Ecto neural progenitor cell (in vitro differentiated cells): Measurements from ENCODE around the gene UNC93A.
"Not testable (repeated sequence)": the region's sequence is repeated elsewhere in the genome, so short reads cannot be mapped to it uniquely, and the experiment has no call there.

ENCODE experiments used
- DNase-seq: peaks from one replicate; pipeline ENCODE4 v3.0.0-alpha.2; 2018; ENCODE audit warnings: low spot score

Gene UNC93A

GRCh38 chr6:167341665-167342655 lies 50.8 kb downstream of the UNC93A start:
- no peak for DNase-seq

- no peak for DNase-seq
These were observed 51.9 kb downstream of the UNC93A start for GRCh38 chr6:167342879-167343610.

GRCh38 chr6:167345348-167345747 lies 54.2 kb downstream of the UNC93A start:
- no peak for DNase-seq

- DNase-seq: no peak
These were observed 54.8 kb downstream of the UNC93A start for GRCh38 chr6:167345960-167346359.

- DNase-seq: no peak
These were observed 56.1 kb downstream of the UNC93A start for GRCh38 chr6:167347226-167347625.

GRCh38 chr6:167349631-167350274 lies 58.6 kb downstream of the UNC93A start:
- no peak for DNase-seq

GRCh38 chr6:167350275-167350696 lies 59.2 kb downstream of the UNC93A start:
- DNase-seq: no peak

- peak; percentile 90 for DNase-seq
These were observed 59.9 kb downstream of the UNC93A start for GRCh38 chr6:167350731-167351655.

GRCh38 chr6:167351656-167352345 lies 60.7 kb downstream of the UNC93A start:
- DNase-seq: no peak

GRCh38 chr6:167356874-167357273 lies 65.8 kb downstream of the UNC93A start:
- no peak for DNase-seq

GRCh38 chr6:167358394-167358793 lies 67.3 kb downstream of the UNC93A start:
- DNase-seq: not testable (repeated sequence)

- not testable (repeated sequence) for DNase-seq
These were observed 70.1 kb downstream of the UNC93A start for GRCh38 chr6:167361170-167361569.
